HCT116 (cell line): ENCODE data around the gene CSTPP1.
A peak's percentile ranks its signal among the peaks of the same experiment; 100 is the strongest.

Experiments used
- EZH2 ChIP-seq: fragments of 200-600 bp; sonication (generic); IDR thresholded peaks from 2 replicates; pipeline ENCODE4 v1.6.1; 2017; ENCODE audit warnings: antibody characterized with exemption, mixed run types
- EZH2phosphoT487 ChIP-seq: fragments of 200-600 bp; IDR thresholded peaks from 2 replicates; pipeline ENCODE4 v1.6.1; 2018; ENCODE audit warnings: antibody characterized with exemption, borderline replicate concordance
- JUND ChIP-seq: IDR thresholded peaks from 2 replicates; pipeline ENCODE4 v1.6.1; 2012
- POLR2A ChIP-seq: IDR thresholded peaks from 2 replicates; pipeline ENCODE4 v1.7.0; 2011; ENCODE audit warnings: borderline replicate concordance; ENCODE audit not compliant: insufficient read depth, insufficient read length; ENCODE audit errors: extremely low read depth
- POLR2AphosphoS5 ChIP-seq: IDR thresholded peaks from 2 replicates; pipeline ENCODE4 v1.6.1; 2011; ENCODE audit warnings: mild to moderate bottlenecking, low read depth, low read length, moderate library complexity
- SP1 ChIP-seq: IDR thresholded peaks from 2 replicates; pipeline ENCODE4 v1.6.1; 2012; ENCODE audit warnings: low read depth
- TCF7L2 ChIP-seq: IDR thresholded peaks from 2 replicates; pipeline ENCODE4 v1.7.0; 2011; ENCODE audit warnings: borderline replicate concordance, inconsistent platforms; ENCODE audit not compliant: insufficient read depth, insufficient read length; ENCODE audit errors: extremely low read depth
- YY1 ChIP-seq: IDR thresholded peaks from 2 replicates; pipeline ENCODE4 v1.6.1; 2011; ENCODE audit warnings: low read length, low read depth, moderate library complexity, mild to moderate bottlenecking; ENCODE audit not compliant: insufficient replicate concordance; ENCODE audit errors: extremely low read depth
- ZNF274 ChIP-seq: fragments of 200-500 bp; sonication (Bioruptor generic); IDR thresholded peaks from 2 replicates; pipeline ENCODE4 v1.6.1; 2014; ENCODE audit warnings: mild to moderate bottlenecking, low read depth, low read length, inconsistent platforms
- TF ChIP-seq, protein P1 (sequence below), 3 experiments: fragments of 200-600 bp in 1 of 3; sonication (generic) in 1 of 3; IDR thresholded peaks in 2 of 3; conservative IDR thresholded peaks in 1 of 3; 2 replicates each; pipeline ENCODE4 v1.5.1; 2012 to 2017; ENCODE audit warnings: low read depth in 2 of 3, low read length in 2 of 3, antibody characterized with exemption in 1 of 3, borderline replicate concordance in 1 of 3, control low read depth in 1 of 3, mild to moderate bottlenecking in 1 of 3, mixed read lengths in 1 of 3, mixed run types in 1 of 3, moderate library complexity in 1 of 3; ENCODE audit not compliant: insufficient read depth in 1 of 3
- TF ChIP-seq, protein P2 (sequence below): IDR thresholded peaks from 2 replicates; pipeline ENCODE4 v1.6.1; 2012; ENCODE audit warnings: low read depth
- TF ChIP-seq, protein P3 (sequence below): IDR thresholded peaks from 2 replicates; pipeline ENCODE4 v1.6.1; 2012

DNA sequence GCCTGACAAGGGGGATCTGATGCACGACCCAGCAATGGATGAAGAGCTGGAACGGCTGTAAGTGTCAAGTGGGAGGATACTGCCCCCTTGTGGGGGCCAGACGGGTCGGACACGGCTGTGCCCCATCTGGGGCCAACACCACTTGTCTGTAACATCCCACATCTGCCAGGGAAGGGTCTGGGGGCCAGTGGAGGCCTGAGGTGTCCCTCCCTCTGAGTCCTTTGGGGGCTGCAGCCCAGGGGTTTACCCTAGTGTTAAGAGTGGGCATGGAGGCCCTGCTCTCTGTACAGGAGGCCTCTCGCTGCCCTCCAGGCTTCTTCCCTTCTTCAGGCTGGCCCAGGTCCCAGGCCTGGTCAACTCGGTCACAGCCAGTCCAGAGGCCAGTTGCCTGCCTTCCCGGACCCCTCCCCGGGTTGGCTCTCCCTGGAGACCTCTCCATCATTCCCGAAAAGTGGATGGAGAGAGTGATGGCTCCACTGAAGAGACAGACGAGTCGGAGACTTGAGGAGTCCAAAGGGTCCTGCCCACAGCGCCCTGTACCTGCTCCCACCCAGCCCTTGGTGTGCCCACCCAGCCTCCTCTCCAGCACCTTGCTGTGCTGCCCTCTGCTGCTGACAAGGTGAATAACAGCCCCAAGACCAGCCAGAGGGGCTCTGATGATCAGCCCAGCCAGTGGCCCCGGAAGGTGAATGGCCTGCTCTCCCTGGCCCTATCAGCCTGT, 224.7 kb downstream of the CSTPP1 start:
- TF ChIP-seq ZNF274, result no peak
- TF ChIP-seq, protein P1, sequence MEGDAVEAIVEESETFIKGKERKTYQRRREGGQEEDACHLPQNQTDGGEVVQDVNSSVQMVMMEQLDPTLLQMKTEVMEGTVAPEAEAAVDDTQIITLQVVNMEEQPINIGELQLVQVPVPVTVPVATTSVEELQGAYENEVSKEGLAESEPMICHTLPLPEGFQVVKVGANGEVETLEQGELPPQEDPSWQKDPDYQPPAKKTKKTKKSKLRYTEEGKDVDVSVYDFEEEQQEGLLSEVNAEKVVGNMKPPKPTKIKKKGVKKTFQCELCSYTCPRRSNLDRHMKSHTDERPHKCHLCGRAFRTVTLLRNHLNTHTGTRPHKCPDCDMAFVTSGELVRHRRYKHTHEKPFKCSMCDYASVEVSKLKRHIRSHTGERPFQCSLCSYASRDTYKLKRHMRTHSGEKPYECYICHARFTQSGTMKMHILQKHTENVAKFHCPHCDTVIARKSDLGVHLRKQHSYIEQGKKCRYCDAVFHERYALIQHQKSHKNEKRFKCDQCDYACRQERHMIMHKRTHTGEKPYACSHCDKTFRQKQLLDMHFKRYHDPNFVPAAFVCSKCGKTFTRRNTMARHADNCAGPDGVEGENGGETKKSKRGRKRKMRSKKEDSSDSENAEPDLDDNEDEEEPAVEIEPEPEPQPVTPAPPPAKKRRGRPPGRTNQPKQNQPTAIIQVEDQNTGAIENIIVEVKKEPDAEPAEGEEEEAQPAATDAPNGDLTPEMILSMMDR (IDR thresholded peaks at IDR 0.05 in 2 of 3, conservative IDR thresholded peaks at IDR 0.05 in 1 of 3; ENCODE audit: borderline replicate concordance in 1 of 3, insufficient read depth in 1 of 3, low read depth in 2 of 3, low read length in 2 of 3), result peak; percentile 68 to 92 (median 82)
- no peak for TF ChIP-seq EZH2
- TF ChIP-seq, protein P2, sequence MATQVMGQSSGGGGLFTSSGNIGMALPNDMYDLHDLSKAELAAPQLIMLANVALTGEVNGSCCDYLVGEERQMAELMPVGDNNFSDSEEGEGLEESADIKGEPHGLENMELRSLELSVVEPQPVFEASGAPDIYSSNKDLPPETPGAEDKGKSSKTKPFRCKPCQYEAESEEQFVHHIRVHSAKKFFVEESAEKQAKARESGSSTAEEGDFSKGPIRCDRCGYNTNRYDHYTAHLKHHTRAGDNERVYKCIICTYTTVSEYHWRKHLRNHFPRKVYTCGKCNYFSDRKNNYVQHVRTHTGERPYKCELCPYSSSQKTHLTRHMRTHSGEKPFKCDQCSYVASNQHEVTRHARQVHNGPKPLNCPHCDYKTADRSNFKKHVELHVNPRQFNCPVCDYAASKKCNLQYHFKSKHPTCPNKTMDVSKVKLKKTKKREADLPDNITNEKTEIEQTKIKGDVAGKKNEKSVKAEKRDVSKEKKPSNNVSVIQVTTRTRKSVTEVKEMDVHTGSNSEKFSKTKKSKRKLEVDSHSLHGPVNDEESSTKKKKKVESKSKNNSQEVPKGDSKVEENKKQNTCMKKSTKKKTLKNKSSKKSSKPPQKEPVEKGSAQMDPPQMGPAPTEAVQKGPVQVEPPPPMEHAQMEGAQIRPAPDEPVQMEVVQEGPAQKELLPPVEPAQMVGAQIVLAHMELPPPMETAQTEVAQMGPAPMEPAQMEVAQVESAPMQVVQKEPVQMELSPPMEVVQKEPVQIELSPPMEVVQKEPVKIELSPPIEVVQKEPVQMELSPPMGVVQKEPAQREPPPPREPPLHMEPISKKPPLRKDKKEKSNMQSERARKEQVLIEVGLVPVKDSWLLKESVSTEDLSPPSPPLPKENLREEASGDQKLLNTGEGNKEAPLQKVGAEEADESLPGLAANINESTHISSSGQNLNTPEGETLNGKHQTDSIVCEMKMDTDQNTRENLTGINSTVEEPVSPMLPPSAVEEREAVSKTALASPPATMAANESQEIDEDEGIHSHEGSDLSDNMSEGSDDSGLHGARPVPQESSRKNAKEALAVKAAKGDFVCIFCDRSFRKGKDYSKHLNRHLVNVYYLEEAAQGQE, result no peak
- no peak for TF ChIP-seq POLR2A
- no peak for TF ChIP-seq TCF7L2
- TF ChIP-seq SP1, result no peak
- TF ChIP-seq YY1, result no peak
- no peak for TF ChIP-seq POLR2AphosphoS5
- TF ChIP-seq, protein P3, sequence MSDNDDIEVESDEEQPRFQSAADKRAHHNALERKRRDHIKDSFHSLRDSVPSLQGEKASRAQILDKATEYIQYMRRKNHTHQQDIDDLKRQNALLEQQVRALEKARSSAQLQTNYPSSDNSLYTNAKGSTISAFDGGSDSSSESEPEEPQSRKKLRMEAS, result no peak
- TF ChIP-seq JUND, result no peak
- TF ChIP-seq EZH2phosphoT487, result no peak
